ENCODE data around the gene MEN1. TPM values are rescaled to one million over a fixed set of nuclear protein-coding genes. Genes with fewer than 3 reads are reported as not detected.
"Not testable (repeated sequence)": the region's sequence is repeated elsewhere in the genome, so short reads cannot be mapped to it uniquely, and the experiment has no call there.

The MEN1 gene
- polyA plus RNA-seq, 1 donor from 2014 or later: 36.4 TPM

DNA sequence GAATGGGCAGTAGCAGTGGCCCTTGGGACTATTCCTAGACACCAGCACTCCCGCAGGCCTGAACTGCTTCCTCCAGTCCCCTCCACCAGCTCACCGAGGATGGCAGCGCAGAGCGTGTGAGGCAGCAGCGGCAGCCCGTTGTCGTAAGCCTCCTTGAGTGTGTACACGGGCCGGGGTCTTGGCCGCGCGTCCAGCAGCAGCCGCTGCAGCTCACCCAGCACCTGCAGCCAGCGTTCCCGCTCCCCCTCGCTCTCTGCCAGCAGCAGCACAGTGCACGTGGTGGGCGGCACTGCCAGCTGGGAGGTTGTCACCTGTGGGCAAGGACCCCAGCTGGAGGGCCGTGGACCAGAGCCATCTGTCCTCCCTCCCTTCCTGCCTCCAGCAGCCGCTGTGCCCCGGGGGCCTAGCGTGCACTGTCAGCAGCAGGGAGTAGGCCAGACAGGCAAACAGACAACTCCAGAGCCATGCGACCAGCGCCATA lies 21.1 kb upstream of the MEN1 start:
- H3K27ac Mint-ChIP-seq: no peak overlapping the region
- no peak overlapping the region for H3K4me3 Mint-ChIP-seq
- H3K4me1 Mint-ChIP-seq: peaks cover 0 to 2% (median 2%) of the 10 kb centered on the region in 3 donors
- H3K9me3 Mint-ChIP-seq: no peaks in the 10 kb centered on the region
- peaks cover 3% of the 10 kb centered on the region for H3K36me3 Mint-ChIP-seq
- H3K27me3 Mint-ChIP-seq: no peaks in the 10 kb centered on the region

DNA sequence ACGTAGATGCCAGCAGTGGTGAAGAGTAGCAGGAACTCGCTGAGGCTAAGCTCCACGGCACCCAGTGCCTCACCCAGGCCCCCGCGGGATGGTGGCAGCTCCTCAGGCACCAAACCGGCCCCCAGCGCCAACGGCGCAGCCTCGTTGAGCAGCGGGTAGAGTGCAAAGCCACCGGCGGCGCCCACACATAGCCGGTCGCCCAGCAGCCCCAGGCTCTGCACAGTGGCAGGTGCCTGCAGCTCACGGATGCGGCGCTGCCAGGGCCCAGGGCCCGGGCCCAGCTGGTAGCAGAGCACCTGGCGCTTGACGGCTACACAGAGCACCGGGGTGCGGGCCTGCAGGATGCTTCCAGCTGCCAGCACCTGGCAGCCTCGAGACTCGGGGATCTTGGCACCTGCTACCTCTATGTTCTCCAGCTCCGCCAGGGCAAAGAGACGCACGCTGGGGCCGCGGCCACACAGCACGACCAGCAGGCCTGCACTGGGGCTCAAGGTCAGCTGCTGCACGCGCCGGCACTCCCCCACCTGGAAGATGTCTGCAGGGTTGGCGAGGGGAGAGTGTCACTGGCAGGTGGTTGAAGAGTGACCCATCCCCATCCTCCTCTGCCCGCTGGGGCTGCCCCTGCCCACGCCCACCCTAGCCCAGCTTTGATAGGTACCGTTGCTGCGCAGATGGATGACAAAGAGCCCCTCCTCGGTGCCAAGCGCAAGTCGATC lies 19.3 kb upstream of the MEN1 start:
- no peak overlapping the region for H3K27ac Mint-ChIP-seq
- H3K9me3 Mint-ChIP-seq: no peaks in the 10 kb centered on the region
- H3K36me3 Mint-ChIP-seq: peaks cover 6% of the 10 kb centered on the region
- H3K4me3 Mint-ChIP-seq: no peak overlapping the region
- H3K27me3 Mint-ChIP-seq: no peaks in the 10 kb centered on the region
- peaks cover 0 to 2% (median 2%) of the 10 kb centered on the region in 3 donors for H3K4me1 Mint-ChIP-seq

DNA sequence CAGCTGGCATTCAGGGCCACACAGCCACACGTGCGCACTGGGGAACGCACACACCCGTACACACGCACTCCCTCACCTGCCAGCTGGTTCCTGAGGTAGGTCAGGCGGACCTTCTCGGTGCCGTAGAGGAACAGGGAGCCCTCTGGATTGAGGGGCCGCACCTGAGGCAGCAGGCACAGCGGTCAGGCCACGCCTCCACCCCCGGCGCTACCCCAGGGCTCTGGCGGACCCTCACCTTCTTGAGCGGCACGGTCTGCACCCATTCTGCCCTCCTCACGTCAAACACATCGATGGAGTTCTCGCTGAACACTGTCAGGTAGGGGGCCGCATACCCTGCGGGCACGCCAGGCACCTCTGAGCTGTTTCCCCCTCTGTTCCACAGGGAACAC lies 17.1 kb upstream of the MEN1 start:
- Mint-ChIP-seq H3K27me3 (no peaks in the 10 kb centered on the region), H3K27ac (no peak overlapping the region), H3K4me3 (peak overlapping the region in 1 of 4 donors; percentile 12), H3K36me3 (peaks cover 6% of the 10 kb centered on the region), H3K4me1 (peaks cover 0 to 2% (median 2%) of the 10 kb centered on the region in 3 donors), H3K9me3 (no peaks in the 10 kb centered on the region)

DNA sequence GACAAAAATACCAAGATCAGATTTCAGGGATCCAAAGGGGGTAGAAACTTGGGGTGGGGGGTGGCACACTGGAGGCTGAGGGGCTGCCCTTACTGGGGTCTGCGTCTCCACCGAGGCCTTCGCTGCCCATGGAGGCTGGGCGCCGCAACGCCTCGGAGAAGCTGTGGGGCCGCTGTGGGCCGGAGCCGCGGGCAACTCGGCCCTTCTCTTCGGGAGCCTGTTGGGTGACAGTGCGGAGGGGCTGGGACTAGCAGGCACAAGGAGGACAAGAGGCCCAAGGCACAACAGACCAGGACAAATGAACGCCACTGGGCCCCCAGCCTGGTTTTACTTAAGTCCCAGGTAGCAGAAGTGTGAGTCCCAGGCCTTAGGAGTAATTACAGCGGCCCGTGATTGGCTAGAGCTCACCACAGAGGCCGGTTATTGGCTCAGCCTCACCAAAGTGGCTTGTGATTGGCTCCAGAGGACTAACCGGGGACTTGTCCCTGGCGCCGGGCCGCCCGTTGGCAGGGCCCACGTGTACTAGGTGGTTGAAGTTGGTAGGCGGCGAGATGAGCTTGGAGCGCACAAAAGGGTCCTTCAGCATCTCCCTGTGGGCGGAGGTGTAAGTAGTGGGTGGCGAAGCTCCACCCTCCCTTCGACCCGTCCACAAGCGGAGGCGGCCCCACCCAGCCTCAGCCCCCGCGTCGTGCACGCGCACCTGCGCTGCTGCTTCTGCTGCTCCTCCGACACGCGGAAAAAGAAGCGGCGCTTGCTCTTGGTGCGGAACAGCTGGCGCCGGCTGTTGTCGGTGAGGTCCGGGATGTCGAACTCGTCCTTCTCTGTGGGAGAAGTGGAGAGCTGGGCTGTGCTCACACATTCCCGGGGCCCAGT lies 16.5 kb upstream of the MEN1 start:
- H3K4me3 Mint-ChIP-seq: no peak overlapping the region
- H3K27me3 Mint-ChIP-seq: no peaks in the 10 kb centered on the region
- peaks cover 5% of the 10 kb centered on the region for H3K36me3 Mint-ChIP-seq
- H3K27ac Mint-ChIP-seq: no peak overlapping the region
- peaks cover 0 to 2% (median under 1%) of the 10 kb centered on the region in 3 donors for H3K4me1 Mint-ChIP-seq
- H3K9me3 Mint-ChIP-seq: no peaks in the 10 kb centered on the region

DNA sequence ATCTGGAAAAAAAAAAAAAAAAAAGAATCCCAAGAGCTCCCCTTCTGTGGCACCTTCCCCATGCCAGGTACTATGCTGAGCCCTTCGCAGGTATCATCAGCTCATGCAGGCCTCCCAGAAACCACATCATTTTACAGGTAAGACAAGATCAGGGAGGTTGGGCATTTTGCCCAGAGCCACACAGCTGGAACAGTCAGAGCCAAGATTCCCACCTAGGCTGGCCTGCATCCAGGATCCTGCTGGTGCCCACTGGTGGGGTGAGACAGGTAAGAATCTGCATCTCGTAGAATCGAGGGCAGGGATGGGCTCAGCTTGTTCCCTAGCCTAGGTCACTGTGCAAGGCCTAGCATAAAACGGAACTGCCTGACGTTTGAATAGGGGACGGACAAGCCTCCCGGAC lies 15.7 kb upstream of the MEN1 start:
- Mint-ChIP-seq H3K4me3 (no peak overlapping the region), H3K27ac (no peak overlapping the region), H3K36me3 (peaks cover 5% of the 10 kb centered on the region)

DNA sequence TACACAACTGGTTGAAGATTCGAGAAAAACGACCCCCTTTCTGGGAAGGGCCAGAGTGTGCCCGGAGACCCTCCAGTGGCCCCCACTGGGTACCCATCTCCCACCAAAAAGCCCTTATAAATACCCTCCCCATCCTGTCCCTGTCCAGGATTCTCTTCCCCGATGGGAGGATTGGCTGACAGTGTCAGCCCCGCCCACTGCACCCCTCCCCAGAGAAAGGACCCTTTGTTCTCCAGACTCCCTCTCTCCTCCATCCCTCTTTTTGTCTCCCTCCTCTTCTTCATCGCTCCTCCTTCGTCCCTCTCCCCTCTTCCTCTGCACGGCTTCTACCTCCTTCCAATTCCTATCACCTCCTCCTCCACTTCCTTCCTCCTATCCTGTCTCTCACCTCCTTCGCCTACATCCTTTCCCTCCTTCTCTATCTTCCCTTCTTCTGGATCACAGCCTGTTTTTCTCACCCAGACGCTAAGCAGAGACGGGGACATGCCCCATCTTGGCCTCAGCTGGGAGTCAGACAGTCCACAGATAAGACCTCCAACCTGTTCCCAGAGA lies 13.3 kb upstream of the MEN1 start:
- H3K9me3 Mint-ChIP-seq: no peaks in the 10 kb centered on the region
- H3K27ac Mint-ChIP-seq: no peak overlapping the region
- peaks cover 0 to 2% (median 0%) of the 10 kb centered on the region in 3 donors for H3K4me1 Mint-ChIP-seq
- peaks cover 5% of the 10 kb centered on the region for H3K36me3 Mint-ChIP-seq
- no peaks in the 10 kb centered on the region for H3K27me3 Mint-ChIP-seq
- H3K4me3 Mint-ChIP-seq: no peak overlapping the region

More for the DNA sequence above, 15.7 kb upstream of the MEN1 start:
- peaks cover 0 to 2% (median 0%) of the 10 kb centered on the region in 3 donors for H3K4me1 Mint-ChIP-seq
- H3K9me3 Mint-ChIP-seq: no peaks in the 10 kb centered on the region
- H3K27me3 Mint-ChIP-seq: no peaks in the 10 kb centered on the region

DNA sequence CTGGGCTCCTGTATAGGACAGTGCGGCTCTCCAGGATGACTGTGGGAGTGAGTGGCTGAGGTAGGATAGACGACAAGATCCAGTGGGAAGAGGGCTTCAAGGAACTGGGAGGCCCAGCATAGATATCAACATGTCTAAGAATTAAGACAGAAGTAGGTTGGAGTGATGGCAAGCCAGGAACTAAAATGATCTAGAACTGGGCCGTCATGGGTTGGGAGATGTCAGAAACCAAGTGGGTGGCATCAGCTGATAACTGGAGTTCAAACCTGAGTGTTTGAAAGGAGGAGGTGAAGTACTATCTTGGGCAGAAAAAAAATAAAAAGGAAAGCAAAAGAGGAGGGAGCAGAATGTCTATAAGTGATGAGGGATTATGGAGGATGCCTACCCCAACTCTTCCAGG lies 7.1 kb upstream of the MEN1 start:
- no peaks in the 10 kb centered on the region for H3K36me3 Mint-ChIP-seq
- no peaks in the 10 kb centered on the region for H3K27me3 Mint-ChIP-seq
- H3K9me3 Mint-ChIP-seq: no peaks in the 10 kb centered on the region
- H3K4me1 Mint-ChIP-seq: peaks cover 8 to 17% (median 8%) of the 10 kb centered on the region in 3 donors
- no peak overlapping the region for H3K4me3 Mint-ChIP-seq
- peak overlapping the region in 1 of 3 donors; percentile 93 for H3K27ac Mint-ChIP-seq

DNA sequence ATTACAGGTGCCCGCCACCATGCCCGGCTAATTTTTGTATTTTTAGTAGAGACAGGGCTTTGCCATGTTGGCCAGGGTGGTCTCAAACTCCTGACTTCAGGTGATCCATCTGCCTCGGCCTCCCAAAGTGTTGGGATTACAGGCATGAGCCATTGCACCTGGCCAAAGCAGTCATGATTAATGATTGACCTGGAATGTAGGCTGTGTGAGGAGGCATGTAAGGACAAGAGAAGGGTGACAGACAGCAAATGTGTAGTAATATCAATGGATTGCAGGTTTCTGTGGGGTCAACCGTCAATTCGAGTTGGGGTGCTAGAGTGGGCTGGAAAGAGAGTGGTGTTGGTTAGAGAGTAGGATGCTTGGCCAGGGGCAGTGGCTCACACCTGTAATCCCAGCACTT lies 5.1 kb upstream of the MEN1 start:
- H3K27ac Mint-ChIP-seq, H3K9me3 Mint-ChIP-seq, H3K36me3 Mint-ChIP-seq, H3K27me3 Mint-ChIP-seq: not testable (repeated sequence)
- H3K4me3 Mint-ChIP-seq: peak overlapping the region in 1 of 4 donors; percentile 81
- peaks cover 10 to 18% (median 15%) of the 10 kb centered on the region in 3 donors for H3K4me1 Mint-ChIP-seq

DNA sequence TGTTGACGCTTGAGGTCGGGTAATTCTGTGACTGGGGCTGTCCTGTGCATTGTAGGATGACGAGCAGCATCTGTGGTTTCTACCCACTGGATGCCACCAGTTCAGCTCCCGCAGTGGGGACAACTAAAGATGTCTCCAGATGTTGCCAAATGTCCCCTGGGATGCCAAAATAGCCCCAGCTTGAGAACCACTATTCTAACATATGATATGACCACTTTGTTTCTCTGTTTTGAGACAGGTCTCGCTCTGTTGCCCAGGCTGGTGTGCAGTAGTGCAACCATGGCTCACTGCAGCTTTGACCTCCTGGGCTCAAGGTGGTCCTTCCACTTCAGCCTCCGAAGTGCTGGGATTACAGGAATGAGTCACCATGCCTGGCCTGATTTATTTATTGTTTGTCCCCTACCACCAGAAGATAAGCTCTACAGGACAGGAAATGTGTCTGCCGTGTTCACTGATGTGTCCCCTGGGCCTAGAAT lies 4.4 kb upstream of the MEN1 start:
- no peaks in the 10 kb centered on the region for H3K9me3 Mint-ChIP-seq
- no peaks in the 10 kb centered on the region for H3K36me3 Mint-ChIP-seq
- peaks cover 15 to 19% (median 17%) of the 10 kb centered on the region in 3 donors for H3K4me1 Mint-ChIP-seq
- no peaks in the 10 kb centered on the region for H3K27me3 Mint-ChIP-seq
- H3K4me3 Mint-ChIP-seq: peak overlapping the region; percentile 24 to 80 (median 50)
- H3K27ac Mint-ChIP-seq: peak overlapping the region; percentile 77 to 94 (median 90)

DNA sequence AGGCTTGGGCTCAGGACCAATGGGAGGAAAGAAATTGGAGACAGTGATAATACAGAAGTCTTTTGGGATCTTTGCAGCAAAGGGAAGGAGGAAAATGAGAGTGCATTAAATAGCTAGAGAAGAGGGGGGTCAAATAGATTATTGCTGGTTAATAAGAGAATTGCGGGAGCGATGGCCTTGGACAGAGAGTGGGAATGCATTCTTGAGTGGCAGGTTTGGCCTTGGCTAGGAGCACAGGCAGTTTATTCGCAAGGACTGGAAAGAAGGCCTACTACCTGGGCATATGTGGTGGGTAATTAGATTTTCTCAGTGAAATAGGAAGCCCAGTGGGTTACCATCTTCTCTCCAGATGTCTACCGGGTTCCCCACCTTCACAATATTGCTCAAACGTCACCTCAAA lies 3.5 kb upstream of the MEN1 start:
- H3K9me3 Mint-ChIP-seq: no peaks in the 10 kb centered on the region
- H3K36me3 Mint-ChIP-seq: no peaks in the 10 kb centered on the region
- H3K4me1 Mint-ChIP-seq: peaks cover 18 to 26% (median 22%) of the 10 kb centered on the region in 3 donors
- peak overlapping the region in 1 of 3 donors; percentile 83 for H3K27ac Mint-ChIP-seq
- peak overlapping the region in 1 of 4 donors; percentile 64 for H3K4me3 Mint-ChIP-seq
- no peaks in the 10 kb centered on the region for H3K27me3 Mint-ChIP-seq

DNA sequence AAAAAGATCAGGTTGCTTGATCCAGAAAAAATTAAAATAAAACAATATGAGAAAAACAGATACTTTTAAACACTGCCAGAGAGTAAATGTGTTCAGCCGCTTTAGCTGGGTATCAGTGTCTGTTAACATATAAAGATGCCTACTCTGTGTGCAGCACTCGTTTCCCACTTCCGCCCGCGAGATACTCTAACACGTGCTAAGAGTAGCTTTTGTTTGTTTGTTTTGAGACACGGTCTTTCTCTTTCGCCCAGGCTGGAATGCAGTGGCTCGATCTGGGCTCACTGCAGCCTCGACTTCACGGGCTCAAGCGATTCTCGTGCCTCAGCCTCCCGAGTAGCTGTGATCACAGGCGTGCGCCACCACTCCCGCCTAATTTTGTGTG lies 531 bp upstream of the MEN1 start:
- H3K36me3 Mint-ChIP-seq: peaks cover 2% of the 10 kb centered on the region
- peak overlapping the region; percentile 69 to 87 (median 86) for H3K27ac Mint-ChIP-seq
- H3K4me3 Mint-ChIP-seq: peak overlapping the region; percentile 93 to 98 (median 96)
- no peaks in the 10 kb centered on the region for H3K9me3 Mint-ChIP-seq
- H3K4me1 Mint-ChIP-seq: peaks cover 22 to 29% (median 23%) of the 10 kb centered on the region in 3 donors
- H3K27me3 Mint-ChIP-seq: no peaks in the 10 kb centered on the region

DNA sequence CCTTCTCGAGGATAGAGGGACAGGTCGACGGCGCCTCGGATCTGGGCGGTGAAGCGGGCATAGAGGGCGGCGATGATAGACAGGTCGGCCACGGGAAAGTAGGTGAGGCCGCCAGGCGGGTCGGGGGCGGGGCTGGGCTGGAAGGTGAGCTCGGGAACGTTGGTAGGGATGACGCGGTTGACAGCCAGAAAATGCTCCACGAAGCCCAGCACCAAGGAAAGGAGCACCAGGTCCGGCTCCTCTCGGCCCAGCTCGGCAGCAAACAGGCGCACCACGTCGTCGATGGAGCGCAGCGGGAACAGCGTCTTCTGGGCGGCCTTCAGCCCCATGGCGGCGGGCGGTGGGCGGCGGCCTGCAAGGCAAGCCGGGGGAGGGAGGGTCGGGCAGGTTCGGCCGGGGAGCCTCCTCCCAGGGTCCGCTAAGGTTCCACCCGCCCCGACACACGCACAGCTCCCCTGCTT lies 540 bp downstream of the MEN1 start:
- Mint-ChIP-seq H3K9me3 (no peaks in the 10 kb centered on the region), H3K27me3 (no peaks in the 10 kb centered on the region), H3K4me1 (peaks cover 20 to 23% (median 20%) of the 10 kb centered on the region in 3 donors), H3K36me3 (peaks cover 2% of the 10 kb centered on the region), H3K4me3 (peak overlapping the region; percentile 93 to 98 (median 96)), H3K27ac (peak overlapping the region; percentile 62 to 86 (median 74))

DNA sequence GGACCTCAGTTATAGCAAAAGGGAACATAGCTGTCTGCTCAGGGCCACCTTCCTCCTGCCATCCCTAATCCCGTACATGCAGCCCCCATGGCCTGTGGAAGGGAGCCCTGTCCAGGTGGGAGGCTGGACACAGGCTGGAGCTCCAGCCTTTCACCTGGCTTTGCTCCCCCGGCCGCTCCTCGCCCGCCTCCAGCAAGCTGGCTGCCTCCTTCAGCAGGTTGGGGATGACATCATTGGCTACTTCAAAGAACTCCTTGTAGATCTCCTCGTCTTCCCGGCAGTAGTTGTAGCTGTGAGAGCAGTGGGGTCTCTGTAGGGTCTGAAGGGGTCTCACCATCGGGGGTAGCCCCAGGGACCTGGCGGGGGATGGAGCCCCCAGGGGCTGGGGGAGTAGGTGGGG lies 4.9 kb downstream of the MEN1 start:
- H3K4me3 Mint-ChIP-seq: peak overlapping the region in 2 of 4 donors; percentile 31 to 57
- no peak overlapping the region for H3K27ac Mint-ChIP-seq

DNA sequence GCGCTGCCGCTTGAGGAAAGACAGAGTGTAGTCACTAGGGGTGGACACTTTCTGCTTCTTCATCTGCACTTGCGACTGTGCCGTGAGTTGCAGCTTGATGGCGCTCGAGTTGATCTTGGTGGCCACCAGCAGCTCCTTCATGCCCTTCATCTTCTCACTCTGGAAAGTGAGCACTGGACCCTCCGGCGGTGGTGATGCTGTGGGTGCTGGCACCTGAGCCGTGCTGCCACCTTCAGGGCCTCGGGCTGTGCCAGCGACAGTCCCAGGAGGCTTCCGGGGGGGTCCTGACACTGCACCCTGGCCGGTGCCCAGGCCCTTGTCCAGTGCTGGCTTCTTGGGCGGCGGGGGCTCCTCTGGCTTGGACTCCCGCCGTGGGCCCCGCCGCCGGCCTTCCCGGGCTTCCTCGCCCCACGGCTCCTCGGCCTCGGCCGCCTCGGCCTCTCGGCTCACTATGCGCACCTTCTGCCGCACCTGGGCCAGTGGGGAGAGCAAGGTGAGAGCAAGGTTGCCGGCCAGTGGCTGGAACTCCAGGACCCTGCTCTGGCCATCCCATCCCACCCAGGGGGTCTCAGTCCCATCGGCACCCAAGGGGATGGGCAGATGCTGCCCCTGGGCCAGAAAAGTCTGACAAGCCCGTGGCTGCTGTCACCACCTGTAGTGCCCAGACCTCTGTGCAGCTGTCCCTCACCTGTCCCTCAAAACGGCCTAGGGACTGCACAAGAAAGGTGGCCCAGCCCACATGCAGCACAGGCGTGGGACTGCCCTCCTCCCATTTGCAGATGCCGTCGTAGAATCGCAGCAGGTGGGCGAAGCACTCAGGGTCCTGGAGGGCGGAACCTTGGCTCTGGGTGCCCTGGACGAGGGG lies 5.8 kb downstream of the MEN1 start:
- no peaks in the 10 kb centered on the region for H3K9me3 Mint-ChIP-seq
- peak overlapping the region in 3 of 4 donors; percentile 88 to 95 (median 92) for H3K4me3 Mint-ChIP-seq
- H3K27ac Mint-ChIP-seq: peak overlapping the region in 2 of 3 donors; percentile 94 to 96
- peaks cover 5% of the 10 kb centered on the region for H3K36me3 Mint-ChIP-seq
- H3K27me3 Mint-ChIP-seq: no peaks in the 10 kb centered on the region
- H3K4me1 Mint-ChIP-seq: peaks cover 14 to 28% (median 18%) of the 10 kb centered on the region in 3 donors

More for the DNA sequence above, 4.9 kb downstream of the MEN1 start:
- H3K4me1 Mint-ChIP-seq: peaks cover 15 to 27% (median 23%) of the 10 kb centered on the region in 3 donors
- H3K9me3 Mint-ChIP-seq: no peaks in the 10 kb centered on the region
- H3K36me3 Mint-ChIP-seq: peaks cover 2% of the 10 kb centered on the region
- no peaks in the 10 kb centered on the region for H3K27me3 Mint-ChIP-seq

All from IgD-negative memory B cell (primary cell).